ENCODE data around the gene KHNYN.

Gene KHNYN

DNA sequence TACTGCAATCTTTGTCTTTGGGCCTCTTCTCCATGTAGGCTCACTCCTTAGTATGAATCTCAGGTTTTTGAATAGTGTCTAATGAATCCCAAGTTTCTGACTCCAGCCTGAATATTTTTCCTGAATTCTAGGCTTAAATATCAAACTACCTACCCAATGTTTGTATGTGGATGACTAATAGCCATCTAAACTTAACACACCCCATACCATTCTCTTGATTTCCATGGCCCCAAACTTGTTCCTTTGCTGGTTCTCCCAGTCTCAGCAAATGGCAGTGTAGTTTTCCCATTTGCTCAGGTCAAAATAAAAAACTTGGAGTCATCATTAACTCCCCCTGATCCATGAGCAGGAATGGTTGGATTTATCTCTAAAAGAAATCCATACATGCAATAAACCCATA, 31.6 kb downstream of the KHNYN start:
- Histone ChIP-seq H2AFZ (ENCODE audit: low read length) (no peak overlapping the region), H3F3A (ENCODE audit: low read depth) (peaks cover 11% of the 10 kb centered on the region), H3K9me3 (ENCODE audit: insufficient read depth, low read depth, low read length) (no peaks in the 10 kb centered on the region)

GRCh38 chr14:24463017-24463883, 33.5 kb downstream of the KHNYN start:
- H3K36me3 ChIP-seq (ENCODE audit: insufficient read depth, low read length), result no peaks in the 10 kb centered on the region
- H3K9ac ChIP-seq (ENCODE audit: low read depth, low read length, poor library complexity, severe bottlenecking), result peak overlapping the region; percentile 39
- H3K4me3 ChIP-seq (ENCODE audit: low read length, poor library complexity, severe bottlenecking), result peak overlapping the region; percentile 9
- H2AFZ ChIP-seq (ENCODE audit: low read length), result no peak overlapping the region
- no peaks in the 10 kb centered on the region for H4K20me1 ChIP-seq (ENCODE audit: insufficient read depth, low read length, poor library complexity, severe bottlenecking)
- no peaks in the 10 kb centered on the region for H3K9me2 ChIP-seq (replicated peaks; ENCODE audit: low read depth, low read length)
- peaks cover 11% of the 10 kb centered on the region for H3F3A ChIP-seq (ENCODE audit: low read depth)
- peaks cover 51% of the 10 kb centered on the region for H3K4me1 ChIP-seq (ENCODE audit: insufficient read depth, low read length, poor library complexity, severe bottlenecking)
- TF ChIP-seq, protein P1, sequence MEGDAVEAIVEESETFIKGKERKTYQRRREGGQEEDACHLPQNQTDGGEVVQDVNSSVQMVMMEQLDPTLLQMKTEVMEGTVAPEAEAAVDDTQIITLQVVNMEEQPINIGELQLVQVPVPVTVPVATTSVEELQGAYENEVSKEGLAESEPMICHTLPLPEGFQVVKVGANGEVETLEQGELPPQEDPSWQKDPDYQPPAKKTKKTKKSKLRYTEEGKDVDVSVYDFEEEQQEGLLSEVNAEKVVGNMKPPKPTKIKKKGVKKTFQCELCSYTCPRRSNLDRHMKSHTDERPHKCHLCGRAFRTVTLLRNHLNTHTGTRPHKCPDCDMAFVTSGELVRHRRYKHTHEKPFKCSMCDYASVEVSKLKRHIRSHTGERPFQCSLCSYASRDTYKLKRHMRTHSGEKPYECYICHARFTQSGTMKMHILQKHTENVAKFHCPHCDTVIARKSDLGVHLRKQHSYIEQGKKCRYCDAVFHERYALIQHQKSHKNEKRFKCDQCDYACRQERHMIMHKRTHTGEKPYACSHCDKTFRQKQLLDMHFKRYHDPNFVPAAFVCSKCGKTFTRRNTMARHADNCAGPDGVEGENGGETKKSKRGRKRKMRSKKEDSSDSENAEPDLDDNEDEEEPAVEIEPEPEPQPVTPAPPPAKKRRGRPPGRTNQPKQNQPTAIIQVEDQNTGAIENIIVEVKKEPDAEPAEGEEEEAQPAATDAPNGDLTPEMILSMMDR (conservative IDR thresholded peaks at IDR 0.05; ENCODE audit: low read length), result no peak
- H3K79me2 ChIP-seq (ENCODE audit: insufficient read depth, low read length), result no peaks in the 10 kb centered on the region
- no peaks in the 10 kb centered on the region for H3K9me3 ChIP-seq (ENCODE audit: insufficient read depth, low read depth, low read length)
- H3K4me2 ChIP-seq (ENCODE audit: low read depth, low read length, poor library complexity, severe bottlenecking), result peak overlapping the region; percentile 57
- H3K27me3 ChIP-seq (ENCODE audit: insufficient read depth, low read length, poor library complexity, severe bottlenecking), result no peaks in the 10 kb centered on the region

More for the DNA sequence above, 31.6 kb downstream of the KHNYN start:
- Histone ChIP-seq H3K27me3 (ENCODE audit: insufficient read depth, low read length, poor library complexity, severe bottlenecking) (no peaks in the 10 kb centered on the region), H3K79me2 (ENCODE audit: insufficient read depth, low read length) (no peaks in the 10 kb centered on the region), H3K4me1 (ENCODE audit: insufficient read depth, low read length, poor library complexity, severe bottlenecking) (peaks cover 51% of the 10 kb centered on the region), H4K20me1 (ENCODE audit: insufficient read depth, low read length, poor library complexity, severe bottlenecking) (no peaks in the 10 kb centered on the region), H3K4me2 (ENCODE audit: low read depth, low read length, poor library complexity, severe bottlenecking) (no peak overlapping the region), H3K9me2 (replicated peaks; ENCODE audit: low read depth, low read length) (no peaks in the 10 kb centered on the region), H3K36me3 (ENCODE audit: insufficient read depth, low read length) (no peaks in the 10 kb centered on the region), H3K9ac (ENCODE audit: low read depth, low read length, poor library complexity, severe bottlenecking) (no peak overlapping the region), H3K4me3 (ENCODE audit: low read length, poor library complexity, severe bottlenecking) (no peak overlapping the region)
- TF ChIP-seq, protein P1 (conservative IDR thresholded peaks at IDR 0.05; ENCODE audit: low read length), result no peak
- TF ChIP-seq EZH2phosphoT487 (IDR thresholded peaks at IDR 0.05; ENCODE audit: borderline replicate concordance), result no peak

DNA sequence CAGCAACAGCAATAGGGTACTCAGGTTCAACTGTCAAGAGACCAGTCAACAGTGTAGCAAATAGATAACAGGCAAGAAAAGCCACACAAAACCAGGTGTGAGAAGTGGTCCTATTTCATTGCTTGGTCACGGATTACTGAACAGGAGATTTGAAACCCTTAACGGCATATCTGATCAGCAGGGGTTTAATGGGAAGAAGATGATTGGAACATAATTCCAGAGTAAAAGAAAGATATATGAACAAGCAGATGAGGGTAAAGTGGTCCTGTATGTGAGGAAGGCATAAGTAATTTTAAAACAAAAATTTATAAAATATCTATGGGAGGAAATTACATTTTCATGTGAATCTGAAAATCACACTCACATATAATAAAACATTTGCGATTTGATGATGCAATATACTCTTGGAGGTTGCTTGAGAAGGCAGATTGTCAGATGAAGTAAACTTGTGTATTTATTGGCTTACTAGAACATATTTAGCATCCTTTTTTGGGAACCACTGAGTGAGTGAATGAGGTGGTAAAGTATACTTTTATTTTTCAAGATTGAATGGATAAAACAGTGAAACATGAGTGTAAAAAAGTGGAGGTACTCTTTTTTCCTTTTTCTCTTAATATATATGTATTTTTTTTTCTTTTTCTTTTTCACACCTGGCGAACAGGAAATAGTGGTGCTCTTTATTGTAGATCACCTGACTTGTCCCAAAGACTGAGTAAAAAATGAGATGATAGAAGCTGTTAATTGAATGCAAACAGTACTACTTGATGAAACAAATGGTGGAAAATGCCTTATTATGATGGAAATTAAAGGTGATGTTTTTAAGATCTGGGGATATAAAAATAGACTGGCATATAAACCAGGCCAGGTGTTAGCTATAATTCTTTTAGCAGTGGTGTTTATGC, 34.4 kb downstream of the KHNYN start:
- peak overlapping the region; percentile 9 for H3K4me3 ChIP-seq (ENCODE audit: low read length, poor library complexity, severe bottlenecking)
- TF ChIP-seq EZH2phosphoT487 (IDR thresholded peaks at IDR 0.05; ENCODE audit: borderline replicate concordance), result no peak
- TF ChIP-seq, protein P1 (conservative IDR thresholded peaks at IDR 0.05; ENCODE audit: low read length), result no peak
- no peaks in the 10 kb centered on the region for H3K9me2 ChIP-seq (replicated peaks; ENCODE audit: low read depth, low read length)
- H2AFZ ChIP-seq (ENCODE audit: low read length), result no peak overlapping the region; the same call in 1 of the 2 replicates
- peak overlapping the region; percentile 39 for H3K9ac ChIP-seq (ENCODE audit: low read depth, low read length, poor library complexity, severe bottlenecking)
- no peaks in the 10 kb centered on the region for H4K20me1 ChIP-seq (ENCODE audit: insufficient read depth, low read length, poor library complexity, severe bottlenecking)
- peaks cover 11% of the 10 kb centered on the region for H3F3A ChIP-seq (ENCODE audit: low read depth)
- H3K4me1 ChIP-seq (ENCODE audit: insufficient read depth, low read length, poor library complexity, severe bottlenecking), result peaks cover 43% of the 10 kb centered on the region
- no peaks in the 10 kb centered on the region for H3K9me3 ChIP-seq (ENCODE audit: insufficient read depth, low read depth, low read length)
- peak overlapping the region; percentile 57 for H3K4me2 ChIP-seq (ENCODE audit: low read depth, low read length, poor library complexity, severe bottlenecking)
- H3K79me2 ChIP-seq (ENCODE audit: insufficient read depth, low read length), result no peaks in the 10 kb centered on the region
- H3K27me3 ChIP-seq (ENCODE audit: insufficient read depth, low read length, poor library complexity, severe bottlenecking), result no peaks in the 10 kb centered on the region
- H3K36me3 ChIP-seq (ENCODE audit: insufficient read depth, low read length), result no peaks in the 10 kb centered on the region
